HAP-1 (cell line): Measurements from ENCODE around the gene ZKSCAN4.

Experiments
- DNase-seq, 2 experiments: peaks; one replicate each; pipeline ENCODE4 v3.0.0-alpha.2; 2016 to 2020; ENCODE audit warnings: low spot score in 2 of 2
- H3K27me3 ChIP-seq: fragments of 250-450 bp; sonication (Bioruptor Pico); 2 replicates; pipeline ENCODE4 v1.5.1; 2020; ENCODE audit warnings: low read depth, mild to moderate bottlenecking, moderate library complexity
- H3K36me3 ChIP-seq: fragments of 250-450 bp; sonication (Bioruptor Pico); replicated peaks from 2 replicates; pipeline ENCODE4 v1.5.1; 2020; ENCODE audit warnings: mild to moderate bottlenecking
- H3K4me1 ChIP-seq: fragments of 250-450 bp; sonication (Bioruptor Pico); 2 replicates; pipeline ENCODE4 v1.5.1; 2020; ENCODE audit warnings: mild to moderate bottlenecking
- H3K4me3 ChIP-seq: fragments of 250-450 bp; sonication (Bioruptor Pico); 2 replicates; pipeline ENCODE4 v1.5.1; 2020; ENCODE audit warnings: mild to moderate bottlenecking, moderate library complexity
- H3K9me3 ChIP-seq: fragments of 250-450 bp; sonication (Bioruptor Pico); 2 replicates; pipeline ENCODE4 v1.5.1; 2020; ENCODE audit warnings: mild to moderate bottlenecking, moderate library complexity
- in situ Hi-C: fragments of 300-500 bp; cut with MboI; formaldehyde crosslinking; loops from 3 replicates; pipeline ENCODE4 v1.14.3; 2020; ENCODE audit warnings: low sequenced_read_pairs, inconsistent platforms, mixed read lengths

ZKSCAN4 gene

GRCh38 chr6:28266563-28266961 is 14.5 kb upstream of the ZKSCAN4 start:
- H3K27me3 ChIP-seq: peaks cover 3% of the 10 kb centered on the region; the same call in 1 of the 2 replicates
- no peaks in the 10 kb centered on the region for H3K36me3 ChIP-seq
- H3K4me1 ChIP-seq: peaks cover 8% of the 10 kb centered on the region
- in situ Hi-C loops: loop anchor here (25.0 kb wide), 1 partner anchor 129 kb away; the partner anchor contains the start of gene ZKSCAN8
- no peaks in the 10 kb centered on the region for H3K9me3 ChIP-seq
- H3K4me3 ChIP-seq: peak overlapping the region; percentile 84
- DNase-seq: no peak

GRCh38 chr6:28264834-28265401 is 12.8 kb upstream of the ZKSCAN4 start:
- Histone ChIP-seq H3K9me3 (no peaks in the 10 kb centered on the region), H3K27me3 (peaks cover 3% of the 10 kb centered on the region; the same call in 1 of the 2 replicates), H3K4me1 (peaks cover 12% of the 10 kb centered on the region), H3K36me3 (no peaks in the 10 kb centered on the region), H3K4me3 (no peak overlapping the region)
- in situ Hi-C loops: loop anchor here (25.0 kb wide), 1 partner anchor 128 kb away; the partner anchor contains the start of gene ZKSCAN8
- no peak for DNase-seq

GRCh38 chr6:28263922-28264321 is 11.9 kb upstream of the ZKSCAN4 start:
- Histone ChIP-seq H3K27me3 (peaks cover 3% of the 10 kb centered on the region; the same call in 1 of the 2 replicates), H3K4me3 (no peak overlapping the region), H3K36me3 (no peaks in the 10 kb centered on the region), H3K4me1 (peaks cover 12% of the 10 kb centered on the region), H3K9me3 (no peaks in the 10 kb centered on the region)
- in situ Hi-C loops: loop anchor here (25.0 kb wide), 1 partner anchor 127 kb away; the partner anchor contains the start of gene ZKSCAN8
- DNase-seq: no peak

GRCh38 chr6:28258877-28259777 is 7.1 kb upstream of the ZKSCAN4 start, which contains the start of gene NKAPL:
NKAPL (plus strand) TSS chr6:28259297; CDS start chr6:28259372, 75 bp downstream.
- no peaks in the 10 kb centered on the region for H3K9me3 ChIP-seq
- DNase-seq: no peak
- H3K4me3 ChIP-seq: no peak within 1 kb of the TSS
- in situ Hi-C loops: loop anchor here (25.0 kb wide), 1 partner anchor 122 kb away; the partner anchor contains the start of gene ZKSCAN8
- H3K4me1 ChIP-seq: peaks cover 3% of the 10 kb centered on the region; the same call in 1 of the 2 replicates
- H3K36me3 ChIP-seq: no peaks in the 10 kb centered on the region
- H3K27me3 ChIP-seq: peaks cover 3% of the 10 kb centered on the region; the same call in 1 of the 2 replicates

GRCh38 chr6:28257042-28257441 is 5.0 kb upstream of the ZKSCAN4 start:
- Histone ChIP-seq H3K27me3 (no peaks in the 10 kb centered on the region), H3K4me1 (peaks cover 7% of the 10 kb centered on the region; the same call in 1 of the 2 replicates), H3K36me3 (no peaks in the 10 kb centered on the region), H3K9me3 (no peaks in the 10 kb centered on the region), H3K4me3 (no peak overlapping the region)
- no peak for DNase-seq
- in situ Hi-C loops: loop anchor here (25.0 kb wide), 1 partner anchor 120 kb away; the partner anchor contains the start of gene ZKSCAN8

GRCh38 chr6:28254121-28254519 is 2.1 kb upstream of the ZKSCAN4 start:
- 0 out of 2 replicates have a peak, but pooled peaks cover under 1% of the 10 kb centered on the region for H3K36me3 ChIP-seq
- in situ Hi-C loops: loop anchor here (25.0 kb wide), 1 partner anchor 117 kb away; the partner anchor contains the start of gene ZKSCAN8
- no peak for DNase-seq
- H3K27me3 ChIP-seq: no peaks in the 10 kb centered on the region
- H3K9me3 ChIP-seq: no peaks in the 10 kb centered on the region
- no peak overlapping the region for H3K4me3 ChIP-seq
- peaks cover 13% of the 10 kb centered on the region for H3K4me1 ChIP-seq

GRCh38 chr6:28251661-28252008 is 434 bp downstream of the ZKSCAN4 start:
- H3K4me1 ChIP-seq: peaks cover 13% of the 10 kb centered on the region
- in situ Hi-C loops: loop anchor here (25.0 kb wide), 1 partner anchor 114 kb away; the partner anchor contains the start of gene ZKSCAN8
- H3K36me3 ChIP-seq: peaks cover 17% of the 10 kb centered on the region; the same call in 1 of the 2 replicates
- peak overlapping the region; percentile 54 for H3K4me3 ChIP-seq
- DNase-seq: peak in 1 of 2 experiments; percentile 28
- no peaks in the 10 kb centered on the region for H3K9me3 ChIP-seq
- H3K27me3 ChIP-seq: no peaks in the 10 kb centered on the region

- DNase-seq: no peak
- Histone ChIP-seq H3K9me3 (no peaks in the 10 kb centered on the region), H3K4me1 (peaks cover 13% of the 10 kb centered on the region), H3K27me3 (no peaks in the 10 kb centered on the region), H3K36me3 (peaks cover 22% of the 10 kb centered on the region), H3K4me3 (peak overlapping the region; percentile 54)
- in situ Hi-C loops: loop anchor here (25.0 kb wide), 1 partner anchor 113 kb away; the partner anchor contains the start of gene ZKSCAN8
Measured at GRCh38 chr6:28250747-28251146, 1.3 kb downstream of the ZKSCAN4 start.

GRCh38 chr6:28248916-28249315 is 3.2 kb downstream of the ZKSCAN4 start:
- H3K4me1 ChIP-seq: peaks cover 13% of the 10 kb centered on the region
- no peak overlapping the region for H3K4me3 ChIP-seq
- no peak for DNase-seq
- in situ Hi-C loops: no loop called here
- H3K36me3 ChIP-seq: peaks cover 35% of the 10 kb centered on the region
- H3K27me3 ChIP-seq: no peaks in the 10 kb centered on the region
- H3K9me3 ChIP-seq: no peaks in the 10 kb centered on the region

GRCh38 chr6:28245206-28245941 is 6.7 kb downstream of the ZKSCAN4 start:
- in situ Hi-C loops: no loop called here
- no peaks in the 10 kb centered on the region for H3K27me3 ChIP-seq
- no peak overlapping the region for H3K4me3 ChIP-seq
- no peak for DNase-seq
- no peaks in the 10 kb centered on the region for H3K9me3 ChIP-seq
- peaks cover 1% of the 10 kb centered on the region; the same call in 1 of the 2 replicates for H3K4me1 ChIP-seq
- H3K36me3 ChIP-seq: peaks cover 35% of the 10 kb centered on the region

GRCh38 chr6:28243946-28244345 is 8.1 kb downstream of the ZKSCAN4 start:
- Histone ChIP-seq H3K36me3 (peaks cover 32% of the 10 kb centered on the region), H3K4me1 (no peaks in the 10 kb centered on the region)
- no peak for DNase-seq

GRCh38 chr6:28240471-28240870 is 11.6 kb downstream of the ZKSCAN4 start:
- H3K4me3 ChIP-seq: no peak overlapping the region
- in situ Hi-C loops: no loop called here

More at GRCh38 chr6:28243946-28244345, 8.1 kb downstream of the ZKSCAN4 start:
- no peaks in the 10 kb centered on the region for H3K9me3 ChIP-seq
- in situ Hi-C loops: no loop called here
- H3K4me3 ChIP-seq: no peak overlapping the region
- no peaks in the 10 kb centered on the region for H3K27me3 ChIP-seq

GRCh38 chr6:28239636-28240035 is 12.4 kb downstream of the ZKSCAN4 start:
- Histone ChIP-seq H3K4me3 (no peak overlapping the region), H3K36me3 (peaks cover 6% of the 10 kb centered on the region; the same call in 1 of the 2 replicates), H3K9me3 (no peaks in the 10 kb centered on the region), H3K27me3 (no peaks in the 10 kb centered on the region), H3K4me1 (no peaks in the 10 kb centered on the region)
- no peak for DNase-seq
- in situ Hi-C loops: no loop called here

More at GRCh38 chr6:28240471-28240870, 11.6 kb downstream of the ZKSCAN4 start:
- DNase-seq: no peak
- H3K27me3 ChIP-seq: no peaks in the 10 kb centered on the region
- peaks cover 14% of the 10 kb centered on the region for H3K36me3 ChIP-seq
- no peaks in the 10 kb centered on the region for H3K9me3 ChIP-seq
- no peaks in the 10 kb centered on the region for H3K4me1 ChIP-seq
